GM21447 (cell line): ENCODE data around the gene SEMA3F.

Experiments used
- ATAC-seq: cut with Tn5 transposase; IDR thresholded peaks from one replicate; pipeline ENCODE4 v1.9.1; 2021; ENCODE audit not compliant: unreplicated experiment

Gene SEMA3F

GRCh38 chr3:50154840-50155490, at the start of gene SEMA3F:
SEMA3F (plus strand) TSS chr3:50155324; CDS start chr3:50159623, 4,299 bp downstream.
- ATAC-seq: peak; percentile 69

- ATAC-seq: no peak
These were observed 43.4 kb upstream of the SEMA3F start for GRCh38 chr3:50111757-50112156.

- ATAC-seq: no peak
These were observed 42.7 kb upstream of the SEMA3F start for GRCh38 chr3:50112462-50112861.

GRCh38 chr3:50117120-50117519, 38.0 kb upstream of the SEMA3F start:
- no peak for ATAC-seq

GRCh38 chr3:50118237-50118636, 36.9 kb upstream of the SEMA3F start:
- ATAC-seq: no peak

GRCh38 chr3:50119786-50120185, 35.3 kb upstream of the SEMA3F start:
- ATAC-seq: no peak

GRCh38 chr3:50120364-50121071, 34.6 kb upstream of the SEMA3F start:
- ATAC-seq: no peak

GRCh38 chr3:50121072-50122032, 33.8 kb upstream of the SEMA3F start:
- ATAC-seq: no peak

- no peak for ATAC-seq
These were observed 33.1 kb upstream of the SEMA3F start for GRCh38 chr3:50122071-50122470.

GRCh38 chr3:50122661-50123391, 32.3 kb upstream of the SEMA3F start:
- ATAC-seq: no peak

- no peak for ATAC-seq
These were observed 31.6 kb upstream of the SEMA3F start for GRCh38 chr3:50123394-50124051.

GRCh38 chr3:50124052-50124799, 30.9 kb upstream of the SEMA3F start:
- ATAC-seq: no peak

GRCh38 chr3:50124800-50125178, 30.3 kb upstream of the SEMA3F start:
- no peak for ATAC-seq

- no peak for ATAC-seq
These were observed 29.4 kb upstream of the SEMA3F start for GRCh38 chr3:50125541-50126286.

- no peak for ATAC-seq
These were observed 28.6 kb upstream of the SEMA3F start for GRCh38 chr3:50126287-50127211.

- no peak for ATAC-seq
These were observed 27.9 kb upstream of the SEMA3F start for GRCh38 chr3:50127251-50127691.

- ATAC-seq: no peak
These were observed 27.1 kb upstream of the SEMA3F start for GRCh38 chr3:50128001-50128400.

- no peak for ATAC-seq
These were observed 24.7 kb upstream of the SEMA3F start for GRCh38 chr3:50130436-50130835.
